Left ventricle myocardium inferior (tissue), 1 donor: Measurements from ENCODE around the gene CDK5R1. TPM values are rescaled to one million over a fixed set of nuclear protein-coding genes. Genes with fewer than 3 reads are reported as not detected.

Experiments used
- DNase-seq: peaks from one replicate; pipeline ENCODE4 v3.0.0-alpha.2; 2020
- H3K27ac ChIP-seq: fragments of 200-600 bp; replicated peaks from 2 replicates; pipeline ENCODE4 v1.8.0; 2021
- H3K27me3 ChIP-seq: fragments of 200-600 bp; 2 replicates; pipeline ENCODE4 v1.8.0; 2021; ENCODE audit warnings: low read depth
- H3K36me3 ChIP-seq: fragments of 200-600 bp; 2 replicates; pipeline ENCODE4 v1.8.0; 2021
- H3K4me1 ChIP-seq: fragments of 200-600 bp; 2 replicates; pipeline ENCODE4 v1.8.0; 2021
- H3K4me3 ChIP-seq: fragments of 200-600 bp; 2 replicates; pipeline ENCODE4 v1.8.0; 2021; ENCODE audit warnings: mild to moderate bottlenecking, moderate library complexity
- H3K9me3 ChIP-seq: fragments of 200-600 bp; replicated peaks from 2 replicates; pipeline ENCODE4 v1.8.0; 2021
- intact Hi-C: fragments of 100-400 bp; cut with micrococcal nuclease; formaldehyde crosslinking; loops from one replicate; pipeline ENCODE4 v1.11.0; 2022
- total RNA-seq: library from RNA; stranded (reverse); fragmentation: NEBNext Ultra II Directional; extraction: Animal tissue kit (Norgen Biotek cat#: 25700); gene quantifications from one replicate; pipeline ENCODE4 v1.2.1, GENCODE V29; 2021
- TF ChIP-seq, protein P1 (sequence below): fragments of 200-600 bp; IDR thresholded peaks from 2 replicates; pipeline ENCODE4 v1.8.0; 2021; ENCODE audit warnings: antibody characterized with exemption, mild to moderate bottlenecking, borderline replicate concordance
- donor health status: DM: no; HTN: yes; CAD: no; lungs with severe emphysema.

The CDK5R1 gene
- total RNA-seq, 1 donor from 2014 or later = 1.5 TPM

DNA sequence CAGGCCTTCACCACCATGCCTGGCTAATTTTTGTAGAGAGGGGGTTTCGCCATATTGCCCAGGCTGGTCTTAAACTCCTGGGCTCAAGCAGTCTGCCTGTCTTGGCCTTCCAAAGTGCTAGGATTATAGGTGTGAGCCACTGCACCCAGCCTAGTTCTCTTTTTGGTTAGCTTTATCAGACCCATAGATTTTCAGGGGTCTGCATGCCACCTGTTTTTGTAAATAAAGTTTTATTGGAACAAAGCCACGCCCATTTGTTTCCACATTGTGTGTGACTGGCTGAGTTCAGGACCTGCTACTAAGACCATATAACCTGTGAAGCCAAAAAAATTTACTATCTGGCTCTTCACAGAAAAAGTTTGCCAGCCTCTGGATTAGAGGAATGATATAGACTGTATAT lies 34.9 kb upstream of the CDK5R1 start:
- peaks cover 98% of the 10 kb centered on the region for H3K36me3 ChIP-seq
- no peak overlapping the region for H3K27ac ChIP-seq
- intact Hi-C loops = no loop called here
- TF ChIP-seq, protein P1, sequence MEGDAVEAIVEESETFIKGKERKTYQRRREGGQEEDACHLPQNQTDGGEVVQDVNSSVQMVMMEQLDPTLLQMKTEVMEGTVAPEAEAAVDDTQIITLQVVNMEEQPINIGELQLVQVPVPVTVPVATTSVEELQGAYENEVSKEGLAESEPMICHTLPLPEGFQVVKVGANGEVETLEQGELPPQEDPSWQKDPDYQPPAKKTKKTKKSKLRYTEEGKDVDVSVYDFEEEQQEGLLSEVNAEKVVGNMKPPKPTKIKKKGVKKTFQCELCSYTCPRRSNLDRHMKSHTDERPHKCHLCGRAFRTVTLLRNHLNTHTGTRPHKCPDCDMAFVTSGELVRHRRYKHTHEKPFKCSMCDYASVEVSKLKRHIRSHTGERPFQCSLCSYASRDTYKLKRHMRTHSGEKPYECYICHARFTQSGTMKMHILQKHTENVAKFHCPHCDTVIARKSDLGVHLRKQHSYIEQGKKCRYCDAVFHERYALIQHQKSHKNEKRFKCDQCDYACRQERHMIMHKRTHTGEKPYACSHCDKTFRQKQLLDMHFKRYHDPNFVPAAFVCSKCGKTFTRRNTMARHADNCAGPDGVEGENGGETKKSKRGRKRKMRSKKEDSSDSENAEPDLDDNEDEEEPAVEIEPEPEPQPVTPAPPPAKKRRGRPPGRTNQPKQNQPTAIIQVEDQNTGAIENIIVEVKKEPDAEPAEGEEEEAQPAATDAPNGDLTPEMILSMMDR = no peak
- no peak overlapping the region for H3K4me3 ChIP-seq
- no peaks in the 10 kb centered on the region for H3K9me3 ChIP-seq
- H3K4me1 ChIP-seq = peaks cover 38% of the 10 kb centered on the region
- H3K27me3 ChIP-seq = no peaks in the 10 kb centered on the region
- no peak for DNase-seq

- Histone ChIP-seq H3K9me3 (no peaks in the 10 kb centered on the region), H3K27ac (no peak overlapping the region), H3K27me3 (no peaks in the 10 kb centered on the region), H3K36me3 (peaks cover 98% of the 10 kb centered on the region), H3K4me3 (no peak overlapping the region), H3K4me1 (peaks cover 34% of the 10 kb centered on the region)
- intact Hi-C loops = no loop called here
- no peak for DNase-seq
- TF ChIP-seq, protein P1 = no peak
Measured at GRCh38 chr17:32452281-32452680, 34.5 kb upstream of the CDK5R1 start.

DNA sequence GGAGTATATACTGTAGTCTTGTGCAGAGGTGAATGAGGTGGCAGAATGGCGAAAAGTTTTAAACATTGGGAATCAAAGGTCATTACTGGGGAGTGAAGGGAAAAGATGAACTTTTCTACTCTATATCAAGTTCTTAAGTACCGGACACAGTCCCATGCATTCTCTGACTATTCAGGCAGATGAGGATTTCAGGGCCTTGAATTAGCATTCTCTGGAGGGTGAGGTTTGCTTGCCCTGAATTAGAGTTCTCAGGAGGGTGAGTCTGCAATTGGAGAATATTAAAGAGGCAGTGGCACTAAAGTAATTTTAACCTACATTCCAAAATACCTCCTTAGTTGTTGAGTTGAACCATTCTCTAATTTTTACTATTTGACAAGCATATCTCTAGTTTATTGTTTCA lies 33.4 kb upstream of the CDK5R1 start:
- Histone ChIP-seq H3K4me1 (peaks cover 33% of the 10 kb centered on the region), H3K4me3 (no peak overlapping the region), H3K27me3 (no peaks in the 10 kb centered on the region), H3K9me3 (no peaks in the 10 kb centered on the region), H3K36me3 (peaks cover 97% of the 10 kb centered on the region), H3K27ac (no peak overlapping the region)
- TF ChIP-seq, protein P1 = no peak
- intact Hi-C loops = no loop called here
- DNase-seq = no peak

- no peak overlapping the region for H3K27ac ChIP-seq
- TF ChIP-seq, protein P1 = no peak
- DNase-seq = no peak
- H3K27me3 ChIP-seq = no peaks in the 10 kb centered on the region
- no peak overlapping the region for H3K4me3 ChIP-seq
- H3K36me3 ChIP-seq = peaks cover 89% of the 10 kb centered on the region
- intact Hi-C loops = no loop called here
- H3K9me3 ChIP-seq = no peaks in the 10 kb centered on the region
- peaks cover 18% of the 10 kb centered on the region for H3K4me1 ChIP-seq
Measured at GRCh38 chr17:32458371-32458770, 28.4 kb upstream of the CDK5R1 start.

- intact Hi-C loops = loop anchor here (5.0 kb wide), 1 partner anchor 297 kb away; no protein-coding TSS in a partner anchor
- H3K36me3 ChIP-seq = peaks cover 91% of the 10 kb centered on the region
- H3K4me3 ChIP-seq = no peak overlapping the region
- TF ChIP-seq, protein P1 = no peak
- no peaks in the 10 kb centered on the region for H3K9me3 ChIP-seq
- H3K27ac ChIP-seq = no peak overlapping the region
- no peak for DNase-seq
- no peaks in the 10 kb centered on the region for H3K27me3 ChIP-seq
- H3K4me1 ChIP-seq = peaks cover 18% of the 10 kb centered on the region
Measured at GRCh38 chr17:32460054-32460453, 26.7 kb upstream of the CDK5R1 start.

DNA sequence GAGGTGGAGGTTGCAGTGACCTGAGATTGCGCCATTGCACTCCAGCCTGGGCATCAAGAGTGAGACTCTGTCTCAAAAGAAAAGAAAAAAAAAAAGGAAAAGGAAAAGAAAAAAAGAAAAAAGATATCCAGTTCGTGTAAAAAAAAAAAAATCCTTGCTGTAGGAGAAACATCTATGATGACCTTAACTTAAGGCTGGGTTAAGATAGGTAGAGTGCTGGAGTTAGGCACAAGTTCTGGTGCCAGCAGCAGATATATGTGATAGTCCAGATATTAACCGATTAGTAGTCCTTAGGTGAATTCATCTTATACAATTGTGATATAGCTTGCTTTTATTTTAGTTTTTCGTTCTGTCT lies 25.3 kb upstream of the CDK5R1 start:
- Histone ChIP-seq H3K9me3 (no peaks in the 10 kb centered on the region), H3K36me3 (peaks cover 90% of the 10 kb centered on the region), H3K4me1 (peaks cover 18% of the 10 kb centered on the region), H3K4me3 (no peak overlapping the region), H3K27ac (no peak overlapping the region), H3K27me3 (no peaks in the 10 kb centered on the region)
- DNase-seq = no peak
- intact Hi-C loops = loop anchor here (5.0 kb wide), 1 partner anchor 296 kb away; no protein-coding TSS in a partner anchor
- TF ChIP-seq, protein P1 = no peak
